SIG-M5 (cell line): ENCODE measurements around the gene RFX2.

Source experiments
- DNase-seq: peaks from one replicate; lab custom pipeline; 2025; lab: John Stamatoyannopoulos, UW

RFX2 gene

GRCh38 chr19:5955636-5955935 lies 154.7 kb downstream of the RFX2 start:
- no peak for DNase-seq

GRCh38 chr19:5954293-5954692 lies 156.0 kb downstream of the RFX2 start:
- DNase-seq: no peak

GRCh38 chr19:5953680-5954213 lies 156.6 kb downstream of the RFX2 start:
- no peak for DNase-seq

- DNase-seq: no peak
Measured at GRCh38 chr19:5953030-5953589, 157.2 kb downstream of the RFX2 start.

GRCh38 chr19:5952193-5953029 lies 157.9 kb downstream of the RFX2 start:
- no peak for DNase-seq

GRCh38 chr19:5951338-5951861 lies 158.9 kb downstream of the RFX2 start:
- no peak for DNase-seq

- DNase-seq: no peak
Measured at GRCh38 chr19:5950741-5951140, 159.6 kb downstream of the RFX2 start.

GRCh38 chr19:5949792-5950305 lies 160.5 kb downstream of the RFX2 start:
- DNase-seq: no peak

- no peak for DNase-seq
Measured at GRCh38 chr19:5948752-5949564, 161.3 kb downstream of the RFX2 start.

GRCh38 chr19:5947435-5947834 lies 162.9 kb downstream of the RFX2 start:
- DNase-seq: no peak

GRCh38 chr19:5943623-5944022 lies 166.7 kb downstream of the RFX2 start:
- no peak for DNase-seq
